GM12872 (cell line): ENCODE results near the gene TRAF3IP1.

Experiments used
- TF ChIP-seq, protein P1 (sequence below): IDR thresholded peaks from 3 replicates; pipeline ENCODE4 v1.5.1; 2011; ENCODE audit warnings: low read depth, mild to moderate bottlenecking, low read length, moderate library complexity; ENCODE audit not compliant: insufficient read depth

TRAF3IP1 gene

GRCh38 chr2:238289574-238289973 is 30.7 kb upstream of the TRAF3IP1 start:
- TF ChIP-seq, protein P1, sequence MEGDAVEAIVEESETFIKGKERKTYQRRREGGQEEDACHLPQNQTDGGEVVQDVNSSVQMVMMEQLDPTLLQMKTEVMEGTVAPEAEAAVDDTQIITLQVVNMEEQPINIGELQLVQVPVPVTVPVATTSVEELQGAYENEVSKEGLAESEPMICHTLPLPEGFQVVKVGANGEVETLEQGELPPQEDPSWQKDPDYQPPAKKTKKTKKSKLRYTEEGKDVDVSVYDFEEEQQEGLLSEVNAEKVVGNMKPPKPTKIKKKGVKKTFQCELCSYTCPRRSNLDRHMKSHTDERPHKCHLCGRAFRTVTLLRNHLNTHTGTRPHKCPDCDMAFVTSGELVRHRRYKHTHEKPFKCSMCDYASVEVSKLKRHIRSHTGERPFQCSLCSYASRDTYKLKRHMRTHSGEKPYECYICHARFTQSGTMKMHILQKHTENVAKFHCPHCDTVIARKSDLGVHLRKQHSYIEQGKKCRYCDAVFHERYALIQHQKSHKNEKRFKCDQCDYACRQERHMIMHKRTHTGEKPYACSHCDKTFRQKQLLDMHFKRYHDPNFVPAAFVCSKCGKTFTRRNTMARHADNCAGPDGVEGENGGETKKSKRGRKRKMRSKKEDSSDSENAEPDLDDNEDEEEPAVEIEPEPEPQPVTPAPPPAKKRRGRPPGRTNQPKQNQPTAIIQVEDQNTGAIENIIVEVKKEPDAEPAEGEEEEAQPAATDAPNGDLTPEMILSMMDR: no peak

GRCh38 chr2:238290091-238290509 is 30.2 kb upstream of the TRAF3IP1 start:
- TF ChIP-seq, protein P1: no peak

DNA sequence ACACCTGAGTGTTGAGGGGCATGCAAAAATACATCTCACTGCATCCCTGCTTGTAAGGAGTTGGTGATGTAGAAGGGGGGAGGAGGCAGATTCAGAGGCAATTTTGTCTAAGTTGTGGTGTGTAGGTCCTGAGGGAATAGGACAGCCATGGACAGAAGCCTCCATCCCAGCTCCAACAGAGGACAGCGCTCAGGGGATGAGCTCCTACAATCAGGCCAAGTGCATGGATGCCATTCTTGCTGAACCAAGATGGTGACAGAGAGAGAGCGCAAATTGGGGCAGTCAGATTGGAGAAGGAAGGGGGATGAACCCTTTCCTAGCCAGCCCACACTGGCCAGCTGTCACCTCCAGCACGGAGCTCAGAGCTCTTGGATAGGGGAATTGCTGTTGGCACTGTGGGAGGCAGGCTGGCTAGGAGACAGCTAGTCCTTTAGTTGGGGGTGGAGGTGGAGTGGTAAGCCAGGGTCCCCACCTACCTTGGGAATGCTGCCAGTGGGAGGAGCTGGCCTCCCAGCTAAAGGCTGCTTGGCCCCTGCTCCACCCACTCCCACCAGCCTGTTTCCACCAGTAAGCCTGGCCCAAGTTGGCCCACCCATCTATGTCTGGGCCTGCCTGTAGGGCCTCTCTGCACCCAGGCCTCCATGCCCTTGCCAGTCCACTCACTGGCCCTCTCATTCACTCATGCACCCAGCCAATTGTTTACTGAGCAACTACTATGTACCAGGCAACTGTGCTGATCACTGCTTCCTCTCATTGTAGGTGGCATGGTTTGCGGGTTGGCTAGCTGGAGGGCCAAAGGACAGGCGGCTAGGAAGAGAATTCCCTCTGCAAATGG is 29.4 kb upstream of the TRAF3IP1 start:
- TF ChIP-seq, protein P1: no peak

- TF ChIP-seq, protein P1: no peak
Measured at GRCh38 chr2:238291550-238292281, 28.6 kb upstream of the TRAF3IP1 start.

GRCh38 chr2:238294046-238294392 is 26.3 kb upstream of the TRAF3IP1 start:
- TF ChIP-seq, protein P1: no peak

- TF ChIP-seq, protein P1: no peak
Measured at GRCh38 chr2:238294393-238295143, 25.8 kb upstream of the TRAF3IP1 start.
